Pancreas (tissue), 10 donors: Measurements from ENCODE around the gene TNNC2. TPM values are rescaled to one million over a fixed set of nuclear protein-coding genes. Genes with fewer than 3 reads are reported as not detected.

ENCODE experiments used
- ATAC-seq, 4 donors: fragments of 200-7000 bp; cut with Tn5 transposase; one replicate each; pipeline versions ENCODE4 v1.8.0 to v1.9.1; 2020; ENCODE audit warnings: mild to moderate bottlenecking in 4 of 4, moderate library complexity in 4 of 4
- DNase-seq, 6 donors: peaks; one replicate each; pipeline ENCODE4 v3.0.0-alpha.2; 2020
- FAIRE-seq: peaks from 2 replicates; lab custom pipeline; 2012; peaks lifted over from hg19 to GRCh38; lab: Jason Lieb, UNC
- H3K27ac ChIP-seq, 4 donors: fragments of 200-600 bp; sonication (generic); 1 replicate in 3 of 4; 2 replicates in 1 of 4; pipeline versions ENCODE4 v1.5.0 to v1.8.0; 2020
- H3K27me3 ChIP-seq, 4 donors: fragments of 200-600 bp; one replicate each; pipeline ENCODE4 v1.8.0; 2021
- H3K36me3 ChIP-seq, 3 donors: fragments of 200-600 bp; sonication (generic) in 1 of 3; one replicate each; pipeline versions ENCODE4 v1.5.0 to v1.8.0; 2020 to 2021
- H3K4me1 ChIP-seq, 3 donors: fragments of 200-600 bp; one replicate each; pipeline ENCODE4 v1.8.0; 2021
- H3K4me3 ChIP-seq, 4 donors: fragments of 200-600 bp; sonication (generic) in 2 of 4; one replicate each; pipeline versions ENCODE4 v1.5.0 to v1.8.0; 2020 to 2021
- H3K9me3 ChIP-seq, 4 donors: fragments of 200-600 bp; one replicate each; pipeline ENCODE4 v1.8.0; 2021
- CTCF ChIP-seq, 4 donors: fragments of 200-600 bp; sonication (generic) in 3 of 4; IDR thresholded peaks; one replicate each; pipeline versions ENCODE4 v1.5.0 to v1.8.0; 2021; ENCODE audit warnings: antibody characterized with exemption in 4 of 4
- WGBS, 2 donors: extraction: QIAGEN DNeasy Blood & Tissue Kit; methylation state at CpG; one replicate each; pipeline ENCODE4 v1.1.7; 2013; 5-methylcytosine and 5-hydroxymethylcytosine counted together
- intact Hi-C, 3 donors: fragments of 100-400 bp; cut with DNase I; formaldehyde crosslinking; loops; one replicate each; pipeline versions ENCODE4 v1.11.1 to v1.14.2; 2022
- polyA plus RNA-seq, 2 donors: library from polyadenylated mRNA; stranded (reverse); fragments of 200-250 nt; gene quantifications; one replicate each; pipeline ENCODE4 v1.2.3, GENCODE V29; 2013
- total RNA-seq, 6 donors: library from RNA; stranded (reverse); fragmentation: NEBNext Ultra II Directional in 4 of 6; extraction: Animal tissue kit (Norgen Biotek cat#: 25700) in 4 of 6; gene quantifications; one replicate each; pipeline versions ENCODE4 v1.2.1 to v1.2.4, GENCODE V29; 2021 to 2023
- donor health status: healthy with polysubstance abuse.
- donor health status: DM: no; HTN: no; CAD: no; lungs with moderate emphysema.
- donor health status: DM: no; HTN: no; CAD: no.
- donor health status: control.
- donor health status: control.
- donor health status: Bipolar disorder and iron deficiency.
- donor health status: DM: yes; HTN: yes; CAD: no.
- donor health status: DM: no; HTN: no; CAD: no.
- donor health status: DM: no; HTN: no; CAD: no.
- donor health status: DM: yes; HTN: yes; CAD: no.

The TNNC2 gene
- total and polyA plus RNA-seq, 8 donors = 1.2 to 4.0 TPM; not detected in 6

GRCh38 chr20:45792317-45793118 lies 34.6 kb downstream of the TNNC2 start:
- intact Hi-C loops = no loop called here
- Histone ChIP-seq H3K27me3 (no peaks in the 10 kb centered on the region), H3K27ac (peak overlapping the region; percentile 53 to 82 (median 76)), H3K9me3 (no peaks in the 10 kb centered on the region), H3K4me1 (peaks cover 0 to 7% (median 6%) of the 10 kb centered on the region in 3 donors), H3K4me3 (peak overlapping the region; percentile 66 to 94 (median 80)), H3K36me3 (peaks cover 0 to 12% (median 0%) of the 10 kb centered on the region in 3 donors)
- 13 to 19% methylated on average over 19 of the region's 19 CpGs for WGBS, 2 donors
- ATAC-seq (peak in 2 of 4 donors; percentile 21 to 26), FAIRE-seq (no peak), DNase-seq (no peak)
- no peak for TF ChIP-seq CTCF (IDR thresholded peaks at IDR 0.05)

DNA sequence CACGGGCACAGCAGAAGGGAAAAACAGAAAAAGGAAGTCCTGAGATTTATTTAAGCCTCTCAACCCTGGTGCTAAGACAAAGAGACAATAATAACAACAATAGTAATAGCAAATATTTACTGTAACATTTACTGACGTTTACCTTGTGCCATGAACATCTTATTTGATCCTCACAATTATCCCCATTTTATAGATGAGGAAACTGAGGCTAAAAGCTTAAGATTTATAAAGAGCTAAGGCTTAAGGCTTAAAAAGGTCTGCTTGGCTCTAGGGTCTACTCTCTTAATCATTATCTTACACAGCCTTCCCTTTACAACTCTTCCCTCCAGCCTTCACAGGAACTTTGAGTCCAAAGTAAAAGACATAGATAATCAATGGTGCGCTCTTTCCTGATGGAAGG lies 38.8 kb downstream of the TNNC2 start:
- Histone ChIP-seq H3K9me3 (no peaks in the 10 kb centered on the region), H3K27ac (no peak overlapping the region), H3K36me3 (no peaks in the 10 kb centered on the region), H3K4me3 (no peak overlapping the region), H3K4me1 (peaks cover 0 to 15% (median 10%) of the 10 kb centered on the region in 3 donors), H3K27me3 (no peaks in the 10 kb centered on the region)
- 46 to 65% methylated on average over 3 of the region's 3 CpGs for WGBS, 2 donors
- ATAC-seq (no peak), FAIRE-seq (no peak), DNase-seq (no peak)
- TF ChIP-seq CTCF (IDR thresholded peaks at IDR 0.05) = no peak
- intact Hi-C loops = no loop called here

DNA sequence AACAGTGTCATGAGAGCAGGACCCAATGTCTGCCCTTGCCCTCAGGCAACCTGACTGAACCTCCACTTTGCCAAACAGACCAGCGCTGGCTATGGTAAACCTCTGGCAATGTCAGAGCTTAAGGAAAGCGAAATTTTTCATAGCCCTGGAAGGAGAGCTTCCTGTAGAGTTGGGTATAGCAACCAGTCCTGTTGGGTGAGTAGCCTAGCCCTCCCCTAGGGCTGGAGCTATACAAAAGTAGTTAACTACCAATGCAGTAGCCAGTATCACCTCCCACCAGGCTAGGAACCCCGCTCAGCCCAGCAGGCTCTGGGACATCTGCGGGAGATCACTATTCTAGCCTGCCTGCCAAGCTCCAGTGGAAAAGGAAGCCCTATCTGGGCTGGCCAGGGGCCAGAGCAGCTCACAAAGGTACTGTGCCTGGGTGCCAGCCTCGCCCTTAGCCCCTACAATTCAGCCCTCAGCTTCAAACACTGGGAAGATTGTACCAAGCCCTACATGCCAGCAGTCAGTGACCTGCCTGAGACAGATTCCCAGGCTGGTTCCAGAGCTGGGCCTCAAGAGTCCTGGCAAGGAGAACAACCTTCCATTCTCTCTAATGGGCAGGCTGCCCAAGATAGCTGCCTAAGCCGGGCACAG lies 43.3 kb downstream of the TNNC2 start:
- peak; percentile 12 to 51 (median 36) for ATAC-seq
- Histone ChIP-seq H3K4me3 (no peak overlapping the region), H3K27me3 (no peaks in the 10 kb centered on the region), H3K4me1 (peaks cover 8 to 48% (median 20%) of the 10 kb centered on the region in 3 donors), H3K9me3 (no peaks in the 10 kb centered on the region), H3K36me3 (no peaks in the 10 kb centered on the region), H3K27ac (peak overlapping the region in 1 of 4 donors; percentile 10)
- intact Hi-C loops = no loop called here
- FAIRE-seq = no peak
- DNase-seq = peak; percentile 20 to 79 (median 66)
- 37 to 44% methylated on average over 5 to 6 of the region's 6 CpGs for WGBS, 2 donors
- TF ChIP-seq CTCF (IDR thresholded peaks at IDR 0.05) = no peak

DNA sequence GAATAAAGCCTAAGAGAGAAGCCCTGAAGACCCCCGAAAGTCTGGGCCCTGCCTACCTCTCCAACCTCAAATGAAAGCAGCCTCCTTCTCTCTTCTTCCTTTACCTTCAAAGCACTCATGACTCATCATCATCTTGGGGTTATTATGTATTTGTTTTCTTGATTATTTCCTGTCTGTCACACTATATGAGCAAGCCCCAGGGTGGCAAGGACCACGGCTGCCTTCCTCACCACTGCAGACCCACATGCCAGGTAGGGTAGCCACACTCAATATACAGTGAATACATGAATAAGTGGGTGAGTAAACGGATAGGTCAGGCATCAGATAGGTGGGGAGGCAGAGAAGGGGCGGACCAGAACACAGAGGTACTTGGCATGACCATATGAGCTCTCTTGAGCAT lies 44.2 kb downstream of the TNNC2 start:
- ATAC-seq = no peak
- Histone ChIP-seq H3K4me3 (no peak overlapping the region), H3K9me3 (no peaks in the 10 kb centered on the region), H3K4me1 (peaks cover 8 to 57% (median 20%) of the 10 kb centered on the region in 3 donors), H3K27ac (no peak overlapping the region), H3K36me3 (no peaks in the 10 kb centered on the region), H3K27me3 (no peaks in the 10 kb centered on the region)
- DNase-seq = no peak
- WGBS, 2 donors = 55 to 57% methylated on average over 4 of the region's 4 CpGs
- TF ChIP-seq CTCF (IDR thresholded peaks at IDR 0.05) = no peak
- no peak for FAIRE-seq
- intact Hi-C loops = no loop called here
